Common myeloid progenitor, CD34-positive (primary cell): ENCODE results near the gene COL23A1.

Source experiments
- CTCF ChIA-PET: fragments of 350-600 bp; sonication (Branson Sonifier 250); formaldehyde crosslinking; loops from one replicate; lab custom pipeline; 2021; ENCODE audit warnings: antibody characterized with exemption; lab: Charles Lee
- POLR2A ChIA-PET: fragments of 350-600 bp; sonication (Branson Sonifier 250); formaldehyde crosslinking; loops from one replicate; lab custom pipeline; 2021; ENCODE audit warnings: antibody characterized with exemption; lab: Charles Lee
- DNase-seq, 3 donors: peaks; one replicate each; pipeline versions ENCODE4 v3.0.0 to v3.0.0-alpha.2; 2013
- H3K27ac ChIP-seq, 2 experiments: 1 replicate in 1 of 2; 2 replicates in 1 of 2; pipeline ENCODE4 v1.7.0; 2013; ENCODE audit warnings: inconsistent platforms in 2 of 2, low read length in 2 of 2, mild to moderate bottlenecking in 2 of 2, low read depth in 1 of 2, moderate library complexity in 1 of 2; ENCODE audit not compliant: severe bottlenecking in 2 of 2, insufficient read depth in 1 of 2, poor library complexity in 1 of 2
- H3K27me3 ChIP-seq, 5 experiments: replicated peaks in 2 of 5; 1 replicate in 3 of 5; 2 replicates in 2 of 5; pipeline versions ENCODE4 v1.6.1 to v1.7.0; 2013; ENCODE audit warnings: low read length in 4 of 5, mild to moderate bottlenecking in 2 of 5, moderate library complexity in 2 of 5, inconsistent platforms in 1 of 5; ENCODE audit not compliant: insufficient read depth in 5 of 5, control insufficient read depth in 4 of 5
- H3K36me3 ChIP-seq, 4 experiments: 1 replicate in 2 of 4; 2 replicates in 2 of 4; pipeline versions ENCODE4 v1.6.1 to v1.7.0; 2013; ENCODE audit warnings: low read length in 3 of 4, control low read depth in 1 of 4, mild to moderate bottlenecking in 1 of 4; ENCODE audit not compliant: control insufficient read depth in 4 of 4, insufficient read depth in 4 of 4
- H3K4me1 ChIP-seq, 4 experiments: 1 replicate in 3 of 4; 2 replicates in 1 of 4; pipeline versions ENCODE4 v1.6.1 to v1.7.1; 2013; ENCODE audit warnings: low read length in 3 of 4, mild to moderate bottlenecking in 3 of 4, control low read depth in 1 of 4, inconsistent platforms in 1 of 4, moderate library complexity in 1 of 4; ENCODE audit not compliant: control insufficient read depth in 4 of 4, insufficient read depth in 4 of 4; ENCODE audit errors: control extremely low read depth in 1 of 4
- H3K4me3 ChIP-seq, 7 experiments: 1 replicate in 4 of 7; 2 replicates in 3 of 7; pipeline versions ENCODE4 v1.5.1 to v1.7.0; 2013; ENCODE audit warnings: mild to moderate bottlenecking in 7 of 7, low read length in 6 of 7, moderate library complexity in 6 of 7, inconsistent platforms in 2 of 7, low read depth in 2 of 7, control low read depth in 1 of 7; ENCODE audit not compliant: insufficient read depth in 4 of 7, control insufficient read depth in 1 of 7; ENCODE audit errors: extremely low read depth in 1 of 7
- H3K9me3 ChIP-seq, 5 experiments: 1 replicate in 4 of 5; 2 replicates in 1 of 5; pipeline versions ENCODE4 v1.6.1 to v1.7.1; 2013; ENCODE audit warnings: low read length in 4 of 5, mild to moderate bottlenecking in 2 of 5, inconsistent platforms in 1 of 5, low read depth in 1 of 5, moderate library complexity in 1 of 5; ENCODE audit not compliant: control insufficient read depth in 4 of 5, insufficient read depth in 2 of 5; ENCODE audit errors: control extremely low read depth in 1 of 5
- WGBS: methylation state at CpG from one replicate; pipeline ENCODE4 v1.1.5; 2013; ENCODE audit not compliant: insufficient coverage; 5-methylcytosine and 5-hydroxymethylcytosine counted together

The COL23A1 gene

GRCh38 chr5:178441486-178442270 is 148.5 kb downstream of the COL23A1 start:
- H3K27me3 ChIP-seq, result no peaks in the 10 kb centered on the region
- 98% methylated on average over 17 of the region's 18 CpGs for WGBS
- ChIA-PET POLR2A (interaction anchor here (0.6 kb wide), 1 partner anchor 25 kb away, joined by 3 read pairs; no protein-coding TSS in a partner anchor), CTCF (interaction anchor here (1.3 to 2.2 kb wide), 2 partner anchors 22 to 161 kb away, joined by 3 to 4 read pairs; no protein-coding TSS in a partner anchor)
- H3K4me1 ChIP-seq, result peaks cover 0 to 11% (median 7%) of the 10 kb centered on the region in 4 experiments
- no peaks in the 10 kb centered on the region for H3K9me3 ChIP-seq
- no peak overlapping the region for H3K4me3 ChIP-seq
- DNase-seq, result no peak
- no peak overlapping the region for H3K27ac ChIP-seq
- H3K36me3 ChIP-seq, result no peaks in the 10 kb centered on the region

- ChIA-PET CTCF (interaction anchor here (1.2 kb wide), 1 partner anchor 28 kb away, joined by 3 read pairs; no protein-coding TSS in a partner anchor), POLR2A (no interaction called here)
- Histone ChIP-seq H3K9me3 (no peaks in the 10 kb centered on the region), H3K27me3 (no peaks in the 10 kb centered on the region), H3K4me1 (peaks cover 0 to 11% (median 7%) of the 10 kb centered on the region in 4 experiments), H3K36me3 (no peaks in the 10 kb centered on the region), H3K4me3 (no peak overlapping the region), H3K27ac (no peak overlapping the region)
- WGBS, result 97% methylated on average over 3 of the region's 7 CpGs
- DNase-seq, result no peak
Observed at GRCh38 chr5:178440181-178440580, 150.0 kb downstream of the COL23A1 start.

GRCh38 chr5:178439493-178440180 is 150.6 kb downstream of the COL23A1 start:
- Histone ChIP-seq H3K9me3 (no peaks in the 10 kb centered on the region), H3K36me3 (no peaks in the 10 kb centered on the region), H3K4me1 (peaks cover 0 to 11% (median 7%) of the 10 kb centered on the region in 4 experiments), H3K4me3 (no peak overlapping the region), H3K27me3 (no peaks in the 10 kb centered on the region), H3K27ac (no peak overlapping the region)
- ChIA-PET POLR2A (no interaction called here), CTCF (no interaction called here)
- 96% methylated on average over 12 of the region's 16 CpGs for WGBS
- DNase-seq, result no peak

- no peaks in the 10 kb centered on the region for H3K27me3 ChIP-seq
- no peak overlapping the region for H3K4me3 ChIP-seq
- H3K27ac ChIP-seq, result no peak overlapping the region
- POLR2A ChIA-PET, result no interaction called here
- no peaks in the 10 kb centered on the region for H3K36me3 ChIP-seq
- no peak for DNase-seq
- 93% methylated on average over 6 of the region's 6 CpGs for WGBS
- CTCF ChIA-PET, result no interaction called here
- H3K9me3 ChIP-seq, result no peaks in the 10 kb centered on the region
- peaks cover 0 to 11% (median 7%) of the 10 kb centered on the region in 4 experiments for H3K4me1 ChIP-seq
Observed at GRCh38 chr5:178438796-178439195, 151.4 kb downstream of the COL23A1 start.

- Histone ChIP-seq H3K36me3 (no peaks in the 10 kb centered on the region), H3K27me3 (no peaks in the 10 kb centered on the region), H3K4me3 (no peak overlapping the region), H3K9me3 (no peaks in the 10 kb centered on the region), H3K4me1 (peaks cover 0 to 10% (median 4%) of the 10 kb centered on the region in 4 experiments), H3K27ac (no peak overlapping the region)
- CTCF ChIA-PET, result no interaction called here
- POLR2A ChIA-PET, result no interaction called here
- 98% methylated on average over 6 of the region's 8 CpGs for WGBS
- DNase-seq, result no peak
Observed at GRCh38 chr5:178437386-178438075, 152.7 kb downstream of the COL23A1 start.

- ChIA-PET CTCF (no interaction called here), POLR2A (no interaction called here)
- 94% methylated on average over 12 of the region's 13 CpGs for WGBS
- H3K36me3 ChIP-seq, result no peaks in the 10 kb centered on the region
- no peaks in the 10 kb centered on the region for H3K27me3 ChIP-seq
- no peak overlapping the region for H3K4me3 ChIP-seq
- H3K9me3 ChIP-seq, result peaks cover 0 to under 1% (median 0%) of the 10 kb centered on the region in 5 experiments
- DNase-seq, result no peak
- H3K27ac ChIP-seq, result no peak overlapping the region
- H3K4me1 ChIP-seq, result peaks cover 0 to 10% (median 7%) of the 10 kb centered on the region in 4 experiments
Observed at GRCh38 chr5:178436326-178436940, 153.8 kb downstream of the COL23A1 start.
